A549 (cell line): ENCODE measurements around the gene UNC13B.

Source experiments
- CHD4 ChIP-seq: fragments of 200-600 bp; sonication (generic); IDR thresholded peaks from 2 replicates; pipeline ENCODE4 v1.6.1; 2016; ENCODE audit warnings: antibody characterized with exemption, mild to moderate bottlenecking, borderline replicate concordance
- JUN ChIP-seq, 2 experiments: fragments of >200 bp; sonication (Bioruptor Twin); formaldehyde crosslinking; IDR thresholded peaks; 2 replicates in 1 of 2; 3 replicates in 1 of 2; pipeline ENCODE4 v1.6.1; 2016 to 2017
- POLR2A ChIP-seq: IDR thresholded peaks from 2 replicates; pipeline ENCODE4 v1.6.1; 2012; ENCODE audit warnings: mild to moderate bottlenecking, low read length
- RNF2 ChIP-seq: fragments of 200-600 bp; sonication (generic); IDR thresholded peaks from 2 replicates; pipeline ENCODE4 v1.6.1; 2016; ENCODE audit warnings: low read depth, mild to moderate bottlenecking, antibody characterized with exemption, moderate library complexity, borderline replicate concordance
- TF ChIP-seq, protein P1 (sequence below): fragments of >200 bp; sonication (Bioruptor Twin); formaldehyde crosslinking; IDR thresholded peaks from 3 replicates; pipeline ENCODE4 v1.6.1; 2016
- TF ChIP-seq, protein P2 (sequence below): fragments of 200-600 bp; sonication (generic); IDR thresholded peaks from 2 replicates; pipeline ENCODE4 v1.6.1; 2016; ENCODE audit warnings: antibody characterized with exemption, mild to moderate bottlenecking, moderate library complexity
- TF ChIP-seq, protein P3 (sequence below): IDR thresholded peaks from 2 replicates; pipeline ENCODE4 v1.6.1; 2012
- TF ChIP-seq, protein P4 (sequence below): fragments of >200 bp; sonication (Bioruptor Twin); formaldehyde crosslinking; IDR thresholded peaks from 3 replicates; pipeline ENCODE4 v1.5.1; 2016

DNA sequence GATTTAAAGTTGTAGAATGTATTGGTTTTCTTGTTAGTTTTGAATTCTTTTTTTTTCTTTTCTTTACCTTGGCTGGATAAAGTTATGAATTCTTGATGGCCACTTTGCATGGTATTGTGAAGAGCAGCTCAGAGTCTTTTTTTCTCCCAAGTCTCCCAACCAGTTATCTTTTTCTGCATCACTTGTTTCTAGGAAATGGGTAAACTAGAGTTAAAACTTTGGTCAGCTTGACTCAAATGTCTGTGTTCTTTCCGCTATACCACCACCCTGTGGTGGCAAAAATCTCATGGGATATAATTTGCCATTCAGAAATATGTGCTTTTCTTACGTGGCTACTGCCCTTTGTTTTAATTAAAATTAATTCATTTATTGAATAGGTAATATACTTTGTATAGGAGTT, 113.2 kb downstream of the UNC13B start:
- TF ChIP-seq, protein P1, sequence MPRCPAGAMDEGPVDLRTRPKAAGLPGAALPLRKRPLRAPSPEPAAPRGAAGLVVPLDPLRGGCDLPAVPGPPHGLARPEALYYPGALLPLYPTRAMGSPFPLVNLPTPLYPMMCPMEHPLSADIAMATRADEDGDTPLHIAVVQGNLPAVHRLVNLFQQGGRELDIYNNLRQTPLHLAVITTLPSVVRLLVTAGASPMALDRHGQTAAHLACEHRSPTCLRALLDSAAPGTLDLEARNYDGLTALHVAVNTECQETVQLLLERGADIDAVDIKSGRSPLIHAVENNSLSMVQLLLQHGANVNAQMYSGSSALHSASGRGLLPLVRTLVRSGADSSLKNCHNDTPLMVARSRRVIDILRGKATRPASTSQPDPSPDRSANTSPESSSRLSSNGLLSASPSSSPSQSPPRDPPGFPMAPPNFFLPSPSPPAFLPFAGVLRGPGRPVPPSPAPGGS: no peak
- no peak for TF ChIP-seq JUN (IDR thresholded peaks at IDR 0.05)
- TF ChIP-seq, protein P2, sequence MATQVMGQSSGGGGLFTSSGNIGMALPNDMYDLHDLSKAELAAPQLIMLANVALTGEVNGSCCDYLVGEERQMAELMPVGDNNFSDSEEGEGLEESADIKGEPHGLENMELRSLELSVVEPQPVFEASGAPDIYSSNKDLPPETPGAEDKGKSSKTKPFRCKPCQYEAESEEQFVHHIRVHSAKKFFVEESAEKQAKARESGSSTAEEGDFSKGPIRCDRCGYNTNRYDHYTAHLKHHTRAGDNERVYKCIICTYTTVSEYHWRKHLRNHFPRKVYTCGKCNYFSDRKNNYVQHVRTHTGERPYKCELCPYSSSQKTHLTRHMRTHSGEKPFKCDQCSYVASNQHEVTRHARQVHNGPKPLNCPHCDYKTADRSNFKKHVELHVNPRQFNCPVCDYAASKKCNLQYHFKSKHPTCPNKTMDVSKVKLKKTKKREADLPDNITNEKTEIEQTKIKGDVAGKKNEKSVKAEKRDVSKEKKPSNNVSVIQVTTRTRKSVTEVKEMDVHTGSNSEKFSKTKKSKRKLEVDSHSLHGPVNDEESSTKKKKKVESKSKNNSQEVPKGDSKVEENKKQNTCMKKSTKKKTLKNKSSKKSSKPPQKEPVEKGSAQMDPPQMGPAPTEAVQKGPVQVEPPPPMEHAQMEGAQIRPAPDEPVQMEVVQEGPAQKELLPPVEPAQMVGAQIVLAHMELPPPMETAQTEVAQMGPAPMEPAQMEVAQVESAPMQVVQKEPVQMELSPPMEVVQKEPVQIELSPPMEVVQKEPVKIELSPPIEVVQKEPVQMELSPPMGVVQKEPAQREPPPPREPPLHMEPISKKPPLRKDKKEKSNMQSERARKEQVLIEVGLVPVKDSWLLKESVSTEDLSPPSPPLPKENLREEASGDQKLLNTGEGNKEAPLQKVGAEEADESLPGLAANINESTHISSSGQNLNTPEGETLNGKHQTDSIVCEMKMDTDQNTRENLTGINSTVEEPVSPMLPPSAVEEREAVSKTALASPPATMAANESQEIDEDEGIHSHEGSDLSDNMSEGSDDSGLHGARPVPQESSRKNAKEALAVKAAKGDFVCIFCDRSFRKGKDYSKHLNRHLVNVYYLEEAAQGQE: no peak
- TF ChIP-seq, protein P3, sequence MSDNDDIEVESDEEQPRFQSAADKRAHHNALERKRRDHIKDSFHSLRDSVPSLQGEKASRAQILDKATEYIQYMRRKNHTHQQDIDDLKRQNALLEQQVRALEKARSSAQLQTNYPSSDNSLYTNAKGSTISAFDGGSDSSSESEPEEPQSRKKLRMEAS: no peak
- no peak for TF ChIP-seq CHD4
- no peak for TF ChIP-seq RNF2
- TF ChIP-seq, protein P4, sequence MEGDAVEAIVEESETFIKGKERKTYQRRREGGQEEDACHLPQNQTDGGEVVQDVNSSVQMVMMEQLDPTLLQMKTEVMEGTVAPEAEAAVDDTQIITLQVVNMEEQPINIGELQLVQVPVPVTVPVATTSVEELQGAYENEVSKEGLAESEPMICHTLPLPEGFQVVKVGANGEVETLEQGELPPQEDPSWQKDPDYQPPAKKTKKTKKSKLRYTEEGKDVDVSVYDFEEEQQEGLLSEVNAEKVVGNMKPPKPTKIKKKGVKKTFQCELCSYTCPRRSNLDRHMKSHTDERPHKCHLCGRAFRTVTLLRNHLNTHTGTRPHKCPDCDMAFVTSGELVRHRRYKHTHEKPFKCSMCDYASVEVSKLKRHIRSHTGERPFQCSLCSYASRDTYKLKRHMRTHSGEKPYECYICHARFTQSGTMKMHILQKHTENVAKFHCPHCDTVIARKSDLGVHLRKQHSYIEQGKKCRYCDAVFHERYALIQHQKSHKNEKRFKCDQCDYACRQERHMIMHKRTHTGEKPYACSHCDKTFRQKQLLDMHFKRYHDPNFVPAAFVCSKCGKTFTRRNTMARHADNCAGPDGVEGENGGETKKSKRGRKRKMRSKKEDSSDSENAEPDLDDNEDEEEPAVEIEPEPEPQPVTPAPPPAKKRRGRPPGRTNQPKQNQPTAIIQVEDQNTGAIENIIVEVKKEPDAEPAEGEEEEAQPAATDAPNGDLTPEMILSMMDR: no peak
- no peak for TF ChIP-seq POLR2A
